HG02642 (cell line): ENCODE data around the gene ZNRF3.
"Not testable (repeated sequence)": the region's sequence is repeated elsewhere in the genome, so short reads cannot be mapped to it uniquely, and the experiment has no call there.

Experiments used
- ATAC-seq: cut with Tn5 transposase; IDR thresholded peaks from one replicate; pipeline ENCODE4 v1.9.1; 2021; ENCODE audit warnings: mild to moderate bottlenecking; ENCODE audit not compliant: unreplicated experiment, poor library complexity

Gene ZNRF3

DNA sequence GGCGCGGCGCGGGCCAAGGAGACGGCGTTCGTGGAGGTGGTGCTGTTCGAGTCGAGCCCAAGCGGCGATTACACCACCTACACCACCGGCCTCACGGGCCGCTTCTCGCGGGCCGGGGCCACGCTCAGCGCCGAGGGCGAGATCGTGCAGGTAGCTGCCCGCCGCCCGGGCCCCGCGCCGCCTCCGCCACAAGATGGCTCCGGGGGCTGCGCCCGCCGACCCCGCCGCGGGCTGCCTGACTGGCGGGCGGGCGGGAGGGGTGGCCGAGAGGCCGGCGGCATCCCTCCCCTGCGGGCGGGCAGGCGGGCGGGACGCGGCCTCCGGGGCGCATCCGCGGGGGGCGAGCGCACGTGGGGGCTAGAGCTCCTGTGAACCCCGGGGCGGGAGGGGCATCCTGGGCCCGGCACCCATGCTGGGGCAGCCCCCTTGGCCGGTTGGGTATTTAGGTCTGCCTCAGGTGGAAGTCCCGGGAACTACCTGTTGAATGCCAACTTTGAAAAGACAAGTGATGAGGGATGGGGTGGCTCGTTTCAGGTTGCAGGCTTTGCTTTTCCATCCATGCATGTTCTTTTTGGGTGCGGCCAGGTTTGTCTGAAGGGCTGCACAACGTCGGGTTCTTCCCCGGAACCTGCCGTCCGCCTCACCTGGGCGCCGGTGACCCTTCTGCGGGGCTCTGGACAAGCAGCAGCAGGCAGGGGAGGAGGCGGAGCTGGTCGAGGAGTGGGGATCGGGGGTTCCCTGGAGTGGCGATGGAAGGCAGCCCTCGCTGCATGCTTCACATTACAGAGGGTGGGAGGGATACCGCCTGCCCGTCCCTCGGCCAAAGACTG is 760 bp downstream of the ZNRF3 start:
- no peak for ATAC-seq

DNA sequence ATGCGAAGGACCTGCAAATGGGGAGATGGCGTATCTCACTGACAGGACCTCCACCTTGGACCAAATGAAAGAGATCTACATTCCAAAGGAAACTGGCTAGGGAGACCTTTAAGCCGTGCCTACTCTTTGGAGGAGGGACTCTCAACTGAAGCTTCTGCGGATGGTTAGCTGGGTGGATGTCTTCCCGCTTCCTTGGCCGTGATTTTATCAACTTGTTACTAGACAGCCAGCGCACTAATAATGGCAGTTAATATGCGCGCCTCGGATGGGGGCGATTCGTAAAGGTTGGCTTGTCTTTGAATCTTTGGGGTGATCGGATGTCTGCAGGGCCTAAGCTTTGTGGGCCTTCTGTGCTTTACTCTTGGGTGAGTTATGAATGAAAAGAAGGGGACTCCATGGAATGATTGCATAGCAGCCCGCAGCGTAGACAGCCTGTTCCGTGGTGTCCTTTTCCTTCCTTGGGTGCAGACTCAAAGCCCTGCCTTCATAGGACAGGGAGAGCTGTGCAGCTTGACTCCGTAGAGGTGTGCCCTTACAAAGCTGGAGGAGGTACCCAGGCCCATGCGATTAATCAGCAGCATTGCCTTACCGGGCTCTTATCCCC is 1.5 kb downstream of the ZNRF3 start:
- ATAC-seq: no peak

DNA sequence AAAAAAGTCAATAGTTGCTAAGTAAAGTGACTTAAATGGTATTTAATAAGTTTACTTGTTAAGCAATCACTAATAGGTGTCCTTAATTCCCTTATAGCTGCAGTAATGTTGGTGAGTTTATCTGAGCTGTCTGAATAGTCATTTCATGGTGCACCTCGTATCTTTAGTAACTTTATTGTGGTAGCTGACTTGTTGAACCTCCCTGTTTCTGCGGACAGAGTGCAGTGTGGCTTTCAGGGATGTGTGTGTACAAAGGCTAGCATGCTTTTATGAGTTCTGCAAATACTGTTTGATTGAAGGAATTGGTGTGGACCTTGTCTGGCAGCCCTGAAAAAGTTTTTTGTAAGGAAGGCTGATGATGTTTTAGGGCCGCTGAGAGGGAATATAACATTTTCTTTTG is 2.6 kb downstream of the ZNRF3 start:
- ATAC-seq: no peak

DNA sequence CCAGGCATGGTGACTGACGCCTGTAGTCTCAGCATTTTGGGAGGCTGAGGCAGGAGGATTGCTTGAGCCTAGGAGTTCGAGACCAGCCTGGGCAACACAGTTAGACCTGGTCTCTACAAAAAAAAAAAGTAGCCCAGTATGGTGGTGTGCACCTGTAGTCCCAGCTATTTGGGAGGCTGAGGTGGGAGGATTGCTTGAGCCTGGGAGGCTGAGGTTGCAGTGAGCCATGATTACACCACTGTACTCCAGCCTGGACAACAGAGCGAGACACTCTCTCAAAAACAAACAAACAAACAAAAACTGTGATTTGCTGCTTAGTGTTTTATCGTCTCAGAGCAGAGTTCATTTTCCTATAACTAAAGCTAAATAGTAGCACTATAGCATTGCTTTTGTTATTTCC is 3.3 kb downstream of the ZNRF3 start:
- not testable (repeated sequence) for ATAC-seq

DNA sequence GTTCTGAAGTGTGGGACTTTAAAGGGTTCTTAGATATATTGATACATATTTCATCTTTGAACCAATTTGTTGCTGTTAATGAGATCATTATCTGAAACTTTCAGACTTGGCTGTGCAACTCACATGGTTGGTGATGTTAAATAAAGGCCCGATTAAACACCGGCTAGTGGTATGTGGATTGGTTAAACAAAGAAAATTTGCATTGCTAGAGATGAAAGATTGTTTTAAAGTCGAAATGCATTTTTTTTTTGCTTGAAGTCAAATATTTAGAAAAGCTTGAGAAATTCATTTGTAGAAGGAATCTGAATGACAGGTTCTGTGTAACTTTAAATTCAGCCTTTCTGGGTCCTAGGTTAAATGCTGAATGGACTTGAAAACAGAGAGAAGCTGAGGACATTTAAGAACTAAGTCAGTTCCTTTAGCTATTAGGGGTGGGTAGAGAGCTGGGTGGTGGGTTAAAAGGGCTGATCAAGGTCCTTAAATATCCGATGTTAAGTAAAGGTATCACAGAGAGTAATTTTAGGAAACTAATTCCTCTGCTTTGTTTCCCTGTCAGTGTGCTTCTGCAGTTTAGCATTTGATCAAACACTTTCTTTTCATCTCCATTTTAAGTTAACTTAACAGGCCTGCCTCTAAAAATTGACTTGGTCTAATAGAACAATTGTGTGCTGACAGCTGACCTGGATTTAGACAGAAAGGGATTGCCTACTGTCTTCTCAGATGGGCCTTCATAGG is 4.5 kb downstream of the ZNRF3 start:
- ATAC-seq: no peak

DNA sequence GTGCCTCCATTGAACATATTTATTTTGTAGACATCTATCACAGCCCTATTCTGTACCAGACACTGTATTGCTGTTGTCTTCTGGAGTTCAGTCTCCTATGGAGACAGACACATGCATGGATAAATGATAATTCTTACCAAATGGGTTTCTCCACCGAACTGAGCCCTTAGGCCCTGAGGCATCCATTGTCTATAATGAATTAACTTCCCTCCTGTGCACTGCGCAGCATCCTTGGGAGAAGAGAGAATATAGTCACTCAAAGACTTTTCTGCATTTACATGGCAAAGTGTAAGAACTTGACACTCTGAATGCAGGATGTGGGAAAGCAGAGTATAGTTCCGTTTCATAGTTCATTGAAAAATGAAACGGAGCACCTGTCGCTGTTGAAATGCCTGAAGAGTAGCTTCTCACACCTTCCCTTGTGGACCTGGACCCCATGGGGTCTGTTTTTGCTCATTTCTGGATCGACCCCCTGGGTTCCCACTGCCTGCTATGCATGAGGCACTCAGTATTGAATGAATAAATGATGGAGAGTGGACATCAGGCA is 6.2 kb downstream of the ZNRF3 start:
- ATAC-seq: no peak

DNA sequence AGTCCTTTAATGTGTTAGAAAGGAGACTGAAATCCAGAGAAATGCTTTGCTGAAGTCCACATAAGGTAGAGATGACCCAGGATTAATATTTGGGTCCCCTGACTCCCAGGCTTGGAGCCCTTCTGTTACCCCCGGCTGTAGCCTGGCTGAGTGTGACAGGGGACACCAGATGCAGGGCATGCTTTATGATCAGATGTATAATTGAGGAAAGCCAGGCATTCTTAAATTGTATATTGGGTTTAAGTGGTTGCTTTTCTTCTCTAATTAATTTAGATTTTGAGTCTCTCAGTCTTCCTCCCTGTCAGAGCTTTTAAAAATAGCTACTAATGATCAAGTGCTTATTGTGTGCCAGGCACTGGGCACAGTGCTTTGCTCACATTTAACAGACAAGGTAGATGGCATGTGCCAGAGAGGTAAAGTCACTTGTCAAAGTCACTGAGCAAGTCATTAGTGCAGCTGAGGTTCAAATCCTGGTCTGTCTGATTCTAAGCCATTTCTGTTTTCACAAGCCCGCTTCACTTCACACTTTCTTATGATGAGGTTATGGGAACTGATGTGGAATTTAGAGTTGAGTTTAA is 7.9 kb downstream of the ZNRF3 start:
- no peak for ATAC-seq

DNA sequence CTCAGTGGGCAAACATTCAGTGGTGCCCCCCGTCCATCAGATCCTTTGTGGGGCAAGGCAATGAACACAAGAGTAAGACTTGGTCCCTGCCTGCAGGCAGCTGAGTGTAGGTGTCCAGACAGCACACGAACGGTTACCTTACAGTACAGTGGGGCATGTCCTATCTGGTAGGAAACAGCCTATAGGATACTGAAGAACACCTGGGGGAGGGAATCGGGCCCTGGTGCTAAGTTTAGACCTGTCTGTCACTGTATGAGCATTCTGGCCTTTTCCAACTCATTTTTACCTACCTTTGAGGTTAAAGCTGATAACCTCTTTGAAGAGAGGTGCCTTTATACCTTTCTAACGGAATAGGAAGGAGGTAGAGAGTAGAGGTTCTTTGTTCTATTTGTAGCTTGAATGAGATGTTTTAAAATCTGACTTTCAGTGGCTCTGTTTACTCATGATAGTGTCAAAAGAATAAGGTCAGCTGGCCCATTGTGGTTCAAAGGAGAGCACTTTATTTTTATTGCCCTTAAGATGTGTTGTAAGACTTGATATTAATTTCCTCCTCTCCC is 8.9 kb downstream of the ZNRF3 start:
- no peak for ATAC-seq

DNA sequence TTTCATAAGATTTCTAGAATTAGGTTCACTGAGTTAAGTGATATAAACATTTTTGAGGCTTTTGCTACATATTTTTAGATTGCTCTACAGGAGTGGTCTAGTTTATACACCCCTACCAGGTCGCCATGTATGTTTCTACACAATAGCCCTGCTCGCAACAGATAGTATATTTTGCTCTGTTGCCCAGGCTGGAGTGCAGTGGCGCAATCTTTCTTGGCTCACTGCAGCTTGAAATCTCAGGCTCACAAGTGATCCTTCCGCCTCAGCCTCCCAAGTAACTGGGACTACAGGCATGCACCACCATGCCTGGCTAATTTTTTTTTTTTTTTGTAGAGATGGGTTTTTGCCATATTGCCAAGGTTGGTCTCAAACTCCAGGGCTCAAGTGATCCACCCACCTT is 10.4 kb downstream of the ZNRF3 start:
- ATAC-seq: no peak

DNA sequence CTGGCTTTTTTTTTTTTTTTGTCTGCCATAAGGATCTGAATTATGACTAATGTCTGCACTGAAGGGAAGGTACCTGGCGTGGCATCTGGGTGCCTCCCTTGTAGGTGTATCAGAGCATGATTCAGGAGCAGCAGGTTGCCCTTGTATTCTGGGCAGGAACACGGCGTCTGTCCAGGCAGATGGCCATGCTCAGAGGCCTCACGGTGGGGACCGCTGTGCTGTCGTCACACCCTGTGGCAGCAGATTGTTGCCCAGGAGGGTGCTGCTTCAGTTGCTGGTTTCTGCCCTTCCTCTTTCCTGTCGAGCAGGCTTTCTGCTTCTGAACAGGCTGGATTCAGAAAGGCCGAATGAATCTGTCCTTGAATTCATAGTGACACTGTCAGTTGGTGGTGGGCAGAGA is 11.0 kb downstream of the ZNRF3 start:
- ATAC-seq: no peak

DNA sequence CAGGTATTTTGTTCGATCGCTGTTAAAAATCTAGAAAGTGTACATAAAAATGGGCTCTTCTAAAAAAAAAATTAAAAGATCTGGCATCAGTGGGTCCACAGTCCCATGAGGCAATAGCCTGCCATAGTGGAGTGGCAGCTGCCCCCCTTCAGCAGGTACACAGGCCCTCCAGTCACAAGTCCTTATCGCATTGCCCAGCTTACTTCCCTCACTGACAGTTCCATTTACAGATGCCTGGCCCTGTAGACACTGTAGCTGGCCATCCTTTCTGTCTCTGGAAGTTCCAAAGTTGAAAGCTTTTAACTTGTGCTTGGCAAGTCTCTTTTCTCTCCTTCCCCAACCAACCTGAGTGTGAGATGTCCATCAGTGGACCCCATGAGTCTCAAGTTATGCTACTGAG is 11.4 kb downstream of the ZNRF3 start:
- no peak for ATAC-seq

DNA sequence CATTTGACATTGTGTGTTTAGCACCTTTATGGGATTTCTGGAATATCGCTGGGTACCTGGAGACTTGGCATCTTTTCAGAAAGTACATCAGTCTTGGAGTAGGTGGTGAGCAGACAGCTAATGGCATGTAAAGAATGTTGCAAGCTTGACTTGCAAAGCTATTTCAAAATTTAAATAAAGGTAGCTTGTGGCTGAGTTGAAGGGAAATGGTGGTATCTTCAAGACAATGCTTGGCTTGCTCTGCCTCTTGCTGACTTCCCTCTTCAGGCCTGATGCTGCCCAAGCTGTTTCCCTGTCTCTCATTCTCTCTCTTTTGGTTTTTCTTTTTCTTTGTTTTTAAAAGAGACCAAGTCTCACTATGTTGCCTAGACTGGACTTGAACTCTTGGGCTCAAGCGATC is 13.2 kb downstream of the ZNRF3 start:
- no peak for ATAC-seq

DNA sequence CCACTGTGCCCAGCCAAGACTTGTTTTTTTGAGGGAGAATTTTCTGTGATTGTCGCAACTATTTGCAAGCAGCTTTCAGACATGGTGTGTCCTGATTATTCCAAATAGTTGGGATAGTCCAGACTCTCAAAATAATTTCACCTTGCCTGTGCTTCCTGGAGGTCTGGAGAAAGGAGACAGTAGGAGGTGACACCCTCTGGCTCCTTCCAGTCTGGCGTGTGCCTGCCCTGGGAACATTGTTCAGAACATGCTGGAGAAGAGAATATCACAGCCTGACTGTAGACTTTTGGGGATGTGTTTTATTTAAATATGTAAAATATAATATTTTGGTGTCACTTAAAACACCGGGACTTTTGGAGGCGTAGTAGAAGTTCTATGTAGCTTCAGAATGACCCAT is 14.9 kb downstream of the ZNRF3 start:
- ATAC-seq: no peak

DNA sequence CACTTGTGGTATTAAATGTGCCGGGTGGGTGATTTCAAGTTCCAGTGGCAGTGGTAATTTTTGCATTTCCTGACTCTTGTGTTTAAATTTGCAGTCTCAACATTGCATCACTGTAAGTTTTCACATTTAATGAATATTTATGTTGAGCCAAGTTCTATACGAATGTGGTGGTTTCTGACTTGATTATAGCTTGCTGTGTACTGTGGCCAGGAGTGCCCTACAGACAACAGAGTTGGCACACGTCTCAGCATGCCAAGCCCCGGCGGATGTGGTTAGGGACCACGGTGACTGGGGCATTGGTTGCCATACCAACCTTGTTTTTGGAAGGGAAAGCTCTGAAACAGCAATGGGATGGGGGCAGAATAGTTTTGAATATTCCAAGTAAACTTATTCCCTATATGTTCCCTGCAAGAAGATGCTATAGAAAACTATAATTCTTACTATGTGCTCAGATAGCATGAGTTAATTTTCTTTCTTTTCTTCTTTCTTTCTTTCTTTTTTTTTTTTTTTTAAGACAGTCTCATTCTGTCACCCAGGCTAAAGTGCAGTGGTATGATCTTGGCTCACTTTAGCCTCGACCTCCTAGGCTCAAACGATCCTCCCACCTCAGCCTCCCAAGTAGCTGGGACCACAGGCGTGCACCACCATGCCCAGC is 16.0 kb downstream of the ZNRF3 start:
- no peak for ATAC-seq

DNA sequence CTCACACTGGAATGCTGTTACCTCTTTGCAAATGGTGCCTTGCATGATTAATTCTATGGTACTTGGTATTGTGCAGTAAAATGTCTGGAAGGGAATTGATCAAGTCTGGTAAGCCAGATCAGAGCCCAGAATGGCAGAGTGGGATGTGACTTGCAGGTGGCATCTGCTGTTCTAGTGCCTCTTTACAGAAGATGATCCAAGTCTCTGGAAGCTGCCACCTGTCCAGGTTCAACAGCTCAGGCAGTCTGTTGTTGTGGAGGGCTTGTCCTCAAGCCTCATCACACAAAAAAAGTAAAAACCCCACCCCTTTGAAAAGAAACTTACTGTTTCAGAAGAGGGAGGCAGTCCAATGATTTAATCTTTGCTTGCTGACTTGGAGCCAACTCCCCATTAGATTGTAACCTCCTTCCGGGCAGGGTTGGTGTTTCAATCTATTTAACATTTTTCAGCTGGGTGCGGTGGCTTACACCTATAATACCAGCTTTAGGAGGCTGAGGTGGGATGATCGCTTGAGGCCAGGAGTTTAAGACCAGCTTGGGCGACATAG is 17.1 kb downstream of the ZNRF3 start:
- no peak for ATAC-seq

DNA sequence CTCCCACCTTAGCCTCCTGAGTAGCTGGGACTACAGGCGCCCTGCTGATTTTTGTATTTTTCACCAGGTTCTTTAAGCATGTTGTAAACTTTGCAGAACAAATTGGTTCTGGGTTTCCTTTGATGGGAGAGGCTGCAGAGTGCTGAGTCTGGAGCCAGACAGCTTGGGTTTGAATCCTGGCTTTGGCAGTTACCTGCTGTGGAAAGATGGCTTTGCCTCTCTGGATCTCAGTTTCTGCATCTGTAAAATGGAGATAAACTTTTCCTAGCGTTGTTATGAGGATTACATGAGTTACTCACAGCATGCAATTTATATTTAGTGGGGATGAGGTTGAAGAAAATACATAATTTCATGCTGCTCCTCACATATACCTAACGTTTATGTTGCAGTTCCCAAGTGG is 19.1 kb downstream of the ZNRF3 start:
- ATAC-seq: no peak

DNA sequence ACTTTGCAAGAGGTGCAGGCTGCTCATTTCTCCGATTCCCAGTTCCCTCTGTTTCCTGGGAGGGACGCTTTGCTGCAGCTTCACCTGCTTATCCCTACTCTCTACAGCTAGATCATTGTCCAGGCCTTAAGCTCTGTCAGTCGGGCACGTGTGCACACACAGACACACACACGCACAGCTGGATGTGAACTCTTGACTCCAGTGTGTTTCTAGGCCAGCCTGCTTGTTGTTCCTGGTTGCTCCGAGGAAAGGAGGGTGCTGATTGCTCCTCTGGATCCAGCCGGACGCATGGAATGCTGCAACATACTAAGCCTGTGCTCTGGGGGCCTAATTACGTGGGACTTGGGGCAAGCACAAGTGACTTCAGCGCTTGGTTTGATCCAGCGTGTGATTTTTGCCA is 19.7 kb downstream of the ZNRF3 start:
- ATAC-seq: no peak

DNA sequence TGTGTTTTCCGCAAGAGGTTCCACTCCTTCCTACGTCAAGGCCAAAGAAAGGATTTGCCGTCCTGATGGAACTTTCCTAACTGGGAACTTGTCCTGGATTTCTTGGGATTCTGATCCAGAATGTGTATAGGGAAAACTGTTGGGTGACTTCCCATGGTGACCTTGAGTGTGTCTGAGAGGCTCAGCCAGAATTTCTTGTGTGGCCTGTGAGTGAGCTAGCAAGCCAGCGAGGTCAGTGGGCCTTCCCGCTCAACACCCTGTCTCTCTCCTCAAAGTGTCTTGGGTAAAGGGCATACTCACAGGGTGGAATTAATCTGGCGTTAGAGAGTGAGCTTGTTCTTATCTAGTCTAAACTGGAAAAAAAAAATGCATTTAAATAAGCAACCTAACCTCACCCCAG is 20.4 kb downstream of the ZNRF3 start:
- ATAC-seq: no peak

DNA sequence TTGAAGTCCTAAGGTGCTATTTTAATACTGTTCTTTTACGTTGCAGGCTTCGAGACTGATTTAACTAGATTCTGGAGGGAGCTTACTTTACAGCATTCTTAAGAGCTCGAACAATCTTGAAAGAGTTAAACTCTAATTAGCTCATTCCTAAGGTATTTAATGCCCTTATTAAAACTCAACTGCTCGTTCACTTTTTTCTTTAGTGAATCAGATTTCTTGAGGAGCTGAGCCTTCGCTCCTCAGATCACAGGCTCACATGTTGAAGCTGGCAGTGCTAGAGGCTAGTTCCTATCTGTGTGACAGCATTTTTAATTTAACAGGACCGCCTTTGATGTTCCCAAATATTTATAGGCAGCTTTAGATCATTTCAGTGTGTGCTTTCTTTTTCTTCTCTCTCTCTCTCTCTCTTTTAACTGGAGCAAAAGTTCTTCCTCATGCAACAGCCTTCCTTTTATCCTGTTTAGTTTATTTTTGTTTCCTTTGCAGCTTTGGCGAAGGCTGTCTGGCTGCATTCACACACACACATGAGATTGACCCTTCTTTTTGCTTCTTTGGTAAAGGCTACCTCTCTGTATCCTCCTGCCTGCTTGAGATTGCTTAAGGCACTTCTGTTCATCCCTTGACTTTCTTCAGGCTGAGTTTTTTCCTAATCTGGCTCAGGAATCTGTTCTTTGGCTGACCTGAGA is 21.0 kb downstream of the ZNRF3 start:
- no peak for ATAC-seq
